HEK293 (cell line): ENCODE results near the gene BAIAP2.
A peak's percentile ranks its signal among the peaks of the same experiment; 100 is the strongest.

Experiments
- CTCF ChIA-PET: fragments of 350-600 bp; formaldehyde crosslinking; extraction: SDS; loops from one replicate; lab custom pipeline; 2021; ENCODE audit warnings: antibody characterized with exemption; lab: Yijun Ruan, JAX
- POLR2A ChIA-PET: fragments of 300-600 bp; formaldehyde crosslinking; extraction: SDS; loops from one replicate; lab custom pipeline; 2020; ENCODE audit warnings: antibody characterized with exemption, inconsistent platforms; lab: Yijun Ruan, JAX
- H3K27ac ChIP-seq: fragments of 200-500 bp; sonication (Bioruptor generic); 2 replicates; pipeline ENCODE4 v1.5.1; 2014; ENCODE audit warnings: low read depth, low read length, control low read depth, inconsistent platforms; ENCODE audit errors: extremely low read depth
- H3K36me3 ChIP-seq, 2 experiments: fragments of 200-500 bp in 1 of 2; sonication (Bioruptor generic) in 1 of 2; 1 replicate in 1 of 2; 2 replicates in 1 of 2; pipeline ENCODE4 v1.5.1; 2014 to 2017; ENCODE audit warnings: inconsistent platforms in 2 of 2, low read length in 2 of 2; ENCODE audit not compliant: control insufficient read depth in 2 of 2, insufficient read depth in 1 of 2
- H3K4me1 ChIP-seq: fragments of 200-500 bp; sonication (Bioruptor generic); 2 replicates; pipeline ENCODE4 v1.5.1; 2014; ENCODE audit warnings: mild to moderate bottlenecking, low read length, inconsistent platforms; ENCODE audit not compliant: control insufficient read depth, insufficient read depth
- H3K4me3 ChIP-seq: 2 replicates; pipeline ENCODE4 v1.5.1; 2011; ENCODE audit warnings: low read depth, mild to moderate bottlenecking, control low read depth, low read length, moderate library complexity
- H3K9me3 ChIP-seq: fragments of 200-500 bp; sonication (Bioruptor generic); 2 replicates; pipeline ENCODE4 v1.5.1; 2014; ENCODE audit warnings: low read depth, low read length, inconsistent platforms; ENCODE audit not compliant: control insufficient read depth, insufficient read depth
- AEBP2 ChIP-seq: fragments of 450-650 bp; formaldehyde crosslinking; IDR thresholded peaks from 2 replicates; pipeline ENCODE4 v1.5.1; 2016; ENCODE audit warnings: missing biosample characterization, missing genetic modification characterization, borderline replicate concordance
- GLIS1 ChIP-seq: fragments of 450-650 bp; formaldehyde crosslinking; IDR thresholded peaks from 2 replicates; pipeline ENCODE4 v1.5.1; 2016; ENCODE audit warnings: missing biosample characterization, missing genetic modification characterization
- TCF7L2 ChIP-seq: IDR thresholded peaks from 2 replicates; pipeline ENCODE4 v1.6.1; 2011; ENCODE audit warnings: low read depth, mild to moderate bottlenecking, inconsistent platforms, low read length, moderate library complexity, borderline replicate concordance
- YY2 ChIP-seq: fragments of 450-650 bp; formaldehyde crosslinking; IDR thresholded peaks from 2 replicates; pipeline ENCODE4 v1.5.1; 2016; ENCODE audit warnings: missing biosample characterization, missing genetic modification characterization
- ZNF114 ChIP-seq: fragments of 450-650 bp; formaldehyde crosslinking; IDR thresholded peaks from 2 replicates; pipeline ENCODE4 v1.5.0; 2017; ENCODE audit warnings: missing biosample characterization, missing genetic modification characterization
- ZNF510 ChIP-seq: fragments of 450-650 bp; formaldehyde crosslinking; IDR thresholded peaks from 2 replicates; pipeline ENCODE4 v1.5.1; 2018; ENCODE audit warnings: mild to moderate bottlenecking, missing genetic modification characterization, missing biosample characterization; ENCODE audit not compliant: insufficient replicate concordance

The BAIAP2 gene

GRCh38 chr17:81166033-81166492 is 131.1 kb downstream of the BAIAP2 start, which contains the start of gene AATK:
Gene AATK (minus strand): TSS chr17:81166221. CDS start chr17:81165992, 229 bp downstream.
- H3K4me3 ChIP-seq = peak within 1 kb of the TSS; percentile 47
- H3K4me1 ChIP-seq = peaks cover 2% of the 10 kb centered on the region; the same call in 1 of the 2 replicates
- peak within 1 kb of the TSS; percentile 55; the same call in 1 of the 2 replicates for H3K27ac ChIP-seq
- TF ChIP-seq ZNF510 (tag by site-specific recombination) (no peak), AEBP2 (tag by site-specific recombination) (no peak), GLIS1 (tag by site-specific recombination) (no peak), YY2 (no peak), TCF7L2 (no peak), ZNF114 (tag by site-specific recombination) (no peak)
- ChIA-PET POLR2A (interaction anchor here (1.3 kb wide), 1 partner anchor 23 kb away, joined by 3 read pairs; no protein-coding TSS in a partner anchor), CTCF (no interaction called here)
- H3K9me3 ChIP-seq = no peaks in the 10 kb centered on the region
- no peaks in the 10 kb centered on the region for H3K36me3 ChIP-seq
